AG10803 (cell line): ENCODE measurements around the gene CAMK4.

Experiments used
- DNase-seq: peaks from one replicate; pipeline ENCODE4 v3.0.0; 2010; ENCODE audit warnings: low read depth
- H3K4me3 ChIP-seq: 2 replicates; pipeline ENCODE4 v1.5.1; 2011; ENCODE audit warnings: mild to moderate bottlenecking, low read length, control low read depth
- TF ChIP-seq, protein P1 (sequence below): conservative IDR thresholded peaks from 2 replicates; pipeline ENCODE4 v1.5.1; 2011; ENCODE audit warnings: mild to moderate bottlenecking, low read length, control low read depth, inconsistent platforms

The CAMK4 gene

DNA sequence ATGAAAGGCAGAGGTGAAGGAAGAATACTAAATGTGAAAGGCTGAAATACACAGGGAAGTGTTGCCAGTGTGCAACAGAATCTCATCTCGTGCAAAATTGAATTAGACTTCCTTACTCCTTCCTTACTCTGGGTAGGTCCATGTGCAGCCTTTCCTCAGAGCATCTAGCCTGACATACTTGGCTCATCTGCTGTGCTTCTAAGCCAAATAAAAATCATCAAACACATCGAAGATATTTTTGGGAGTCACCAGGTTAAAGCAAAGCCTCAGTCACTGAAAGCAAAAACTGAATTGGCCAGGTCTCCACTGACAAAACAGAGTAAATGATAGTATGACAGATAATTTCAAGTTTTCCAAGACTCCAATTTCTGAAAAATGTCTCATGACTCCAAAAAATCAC lies 268.8 kb downstream of the CAMK4 start:
- H3K4me3 ChIP-seq: no peak overlapping the region
- no peak for DNase-seq
- TF ChIP-seq, protein P1, sequence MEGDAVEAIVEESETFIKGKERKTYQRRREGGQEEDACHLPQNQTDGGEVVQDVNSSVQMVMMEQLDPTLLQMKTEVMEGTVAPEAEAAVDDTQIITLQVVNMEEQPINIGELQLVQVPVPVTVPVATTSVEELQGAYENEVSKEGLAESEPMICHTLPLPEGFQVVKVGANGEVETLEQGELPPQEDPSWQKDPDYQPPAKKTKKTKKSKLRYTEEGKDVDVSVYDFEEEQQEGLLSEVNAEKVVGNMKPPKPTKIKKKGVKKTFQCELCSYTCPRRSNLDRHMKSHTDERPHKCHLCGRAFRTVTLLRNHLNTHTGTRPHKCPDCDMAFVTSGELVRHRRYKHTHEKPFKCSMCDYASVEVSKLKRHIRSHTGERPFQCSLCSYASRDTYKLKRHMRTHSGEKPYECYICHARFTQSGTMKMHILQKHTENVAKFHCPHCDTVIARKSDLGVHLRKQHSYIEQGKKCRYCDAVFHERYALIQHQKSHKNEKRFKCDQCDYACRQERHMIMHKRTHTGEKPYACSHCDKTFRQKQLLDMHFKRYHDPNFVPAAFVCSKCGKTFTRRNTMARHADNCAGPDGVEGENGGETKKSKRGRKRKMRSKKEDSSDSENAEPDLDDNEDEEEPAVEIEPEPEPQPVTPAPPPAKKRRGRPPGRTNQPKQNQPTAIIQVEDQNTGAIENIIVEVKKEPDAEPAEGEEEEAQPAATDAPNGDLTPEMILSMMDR: no peak

DNA sequence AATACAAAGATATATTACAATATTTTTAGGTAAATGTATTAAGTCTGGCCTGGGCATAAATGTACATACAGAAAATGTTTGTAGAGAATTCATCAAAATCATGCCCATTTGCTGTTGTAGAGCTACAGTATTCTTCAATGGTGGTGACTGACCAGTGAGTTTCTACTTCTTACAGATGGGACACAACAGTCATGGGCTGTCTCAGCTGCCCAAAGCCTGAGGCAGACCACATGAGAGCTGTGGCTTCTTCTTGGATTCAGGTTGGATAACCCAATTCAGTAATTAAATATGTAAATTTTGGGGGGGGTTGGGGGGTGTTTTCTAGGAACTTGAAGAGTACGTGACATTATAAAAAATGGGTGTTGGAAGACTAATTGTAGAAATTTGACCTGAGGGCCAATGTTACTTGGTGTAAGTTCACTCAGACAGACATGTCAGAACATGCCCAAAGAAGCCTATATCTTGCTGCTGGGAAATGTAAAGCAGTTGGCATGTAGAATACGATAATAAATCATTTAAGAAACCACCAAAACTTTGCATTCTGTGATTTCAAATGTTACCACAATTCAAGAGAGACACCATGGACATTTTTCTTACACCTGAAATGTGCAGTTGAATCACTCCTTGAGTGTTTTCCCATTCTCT lies 270.3 kb downstream of the CAMK4 start:
- H3K4me3 ChIP-seq: no peak overlapping the region
- no peak for DNase-seq
- TF ChIP-seq, protein P1: no peak

DNA sequence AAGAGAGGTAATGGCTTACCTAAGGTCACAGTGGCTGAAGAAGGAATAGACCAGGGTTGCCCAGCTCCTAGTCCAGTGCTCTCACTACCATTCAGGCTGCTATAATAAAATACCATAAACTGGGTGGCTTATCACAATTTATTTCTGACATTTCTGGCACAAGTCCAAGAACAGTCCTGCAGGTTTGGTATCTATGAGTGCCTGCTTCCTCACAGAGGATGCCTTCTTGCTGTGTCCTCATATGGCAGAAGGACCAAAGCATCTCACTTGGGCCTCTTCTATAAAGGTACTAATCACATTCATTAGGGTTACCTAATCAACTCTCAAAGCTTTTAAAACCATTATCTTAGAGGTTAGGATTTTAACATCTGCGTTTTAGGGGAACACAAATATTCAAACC lies 271.0 kb downstream of the CAMK4 start:
- H3K4me3 ChIP-seq: no peak overlapping the region
- DNase-seq: no peak
- TF ChIP-seq, protein P1: no peak

DNA sequence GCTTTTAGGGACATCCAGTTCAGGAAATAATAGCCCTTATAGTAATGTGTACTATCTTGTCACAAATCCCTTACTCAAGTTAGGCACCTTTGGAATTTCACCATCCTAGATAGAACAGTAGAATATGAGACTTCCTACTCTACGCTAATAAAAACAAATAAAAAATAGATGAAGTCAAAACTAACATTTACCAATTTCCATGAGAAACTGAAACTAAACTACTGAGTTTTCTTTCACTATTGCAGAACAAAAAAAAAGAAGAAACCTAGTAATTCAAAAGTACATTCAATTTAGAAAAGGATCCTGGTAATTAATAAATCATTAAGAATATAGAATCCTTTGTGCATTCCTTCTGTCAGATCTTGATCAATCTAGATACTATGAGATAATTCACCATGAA lies 274.2 kb downstream of the CAMK4 start:
- no peak overlapping the region for H3K4me3 ChIP-seq
- DNase-seq: no peak
- TF ChIP-seq, protein P1: no peak

DNA sequence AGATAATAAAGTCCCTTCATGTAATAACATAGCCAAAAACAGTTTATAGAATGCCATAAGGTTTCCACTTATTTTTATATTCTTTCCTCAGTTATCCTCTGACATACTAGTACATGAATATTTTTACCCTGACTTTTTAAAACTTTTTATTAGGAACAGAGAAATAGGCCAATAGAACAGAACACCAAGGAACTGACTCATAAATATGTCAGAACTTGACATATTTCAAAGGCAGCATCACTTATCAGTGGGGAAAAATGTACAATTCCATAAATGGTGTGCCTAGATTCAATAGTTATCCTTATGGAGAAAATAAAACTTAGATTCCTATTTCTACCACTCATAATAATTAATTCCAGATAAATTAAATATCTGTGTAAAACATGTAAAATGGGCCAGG lies 278.8 kb downstream of the CAMK4 start:
- DNase-seq: no peak
- TF ChIP-seq, protein P1: no peak
- H3K4me3 ChIP-seq: no peak overlapping the region

DNA sequence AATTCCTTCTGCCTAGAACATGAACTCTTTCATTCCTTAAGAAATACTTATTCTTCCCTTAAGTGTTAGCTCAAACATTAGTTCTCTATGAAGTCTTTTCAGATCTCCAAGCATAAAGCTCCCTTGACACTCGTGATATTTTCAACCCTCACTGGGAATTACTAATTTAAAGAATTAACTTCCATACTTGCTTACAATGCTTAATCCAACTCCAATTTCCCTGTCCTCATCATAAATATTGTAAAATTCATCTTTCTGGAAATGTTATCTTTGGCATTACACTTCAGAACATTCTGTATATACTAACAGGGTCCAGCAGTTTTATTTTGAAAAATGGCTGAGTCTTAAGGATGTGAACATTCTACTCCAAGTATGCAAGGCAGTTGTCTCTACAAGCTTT lies 280.9 kb downstream of the CAMK4 start:
- H3K4me3 ChIP-seq: no peak overlapping the region
- no peak for DNase-seq
- TF ChIP-seq, protein P1: no peak

DNA sequence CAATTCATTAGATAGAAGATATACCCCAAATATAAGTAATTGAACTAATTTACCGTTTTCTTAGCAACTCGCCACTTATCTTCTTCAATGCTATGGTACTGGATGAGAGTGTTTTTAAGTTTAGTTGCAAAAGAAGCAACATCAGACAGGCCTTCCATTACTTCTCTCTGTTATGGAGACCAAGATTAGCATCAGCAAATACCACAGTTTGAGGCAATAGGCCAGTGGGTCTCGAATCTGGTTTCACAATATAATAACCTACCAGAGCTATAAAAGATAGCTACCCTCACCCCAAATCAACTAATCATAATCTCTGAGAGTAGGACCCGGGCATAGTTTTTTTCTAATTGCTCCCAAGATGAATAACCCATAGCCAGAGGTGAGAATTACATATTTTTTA lies 283.1 kb downstream of the CAMK4 start:
- TF ChIP-seq, protein P1: no peak
- H3K4me3 ChIP-seq: no peak overlapping the region
- no peak for DNase-seq
